Natural killer cell (primary cell): Measurements from ENCODE around the gene DISC1. TPM values are rescaled to one million over a fixed set of nuclear protein-coding genes. Genes with fewer than 3 reads are reported as not detected.

Experiments used
- ATAC-seq, 3 donors: fragments of 150-1000 bp in 2 of 3; fragments of 200-7000 bp in 1 of 3; cut with Tn5 transposase; 1 replicate in 1 of 3; 2 replicates in 2 of 3; pipeline ENCODE4 v1.10.0; 2021; ENCODE audit warnings: mild to moderate bottlenecking in 2 of 3, moderate library complexity in 2 of 3
- DNase-seq, 2 donors: peaks; one replicate each; pipeline versions ENCODE4 v3.0.0 to v3.0.0-alpha.2; 2013 to 2021; ENCODE audit warnings: mixed read lengths in 1 of 2
- H3K27ac ChIP-seq: one replicate; pipeline ENCODE4 v1.5.1; 2013; ENCODE audit warnings: mild to moderate bottlenecking, low read length
- H3K27me3 ChIP-seq: one replicate; pipeline ENCODE4 v1.6.1; 2013; ENCODE audit warnings: low read length; ENCODE audit not compliant: control insufficient read depth, insufficient read depth
- H3K36me3 ChIP-seq: one replicate; pipeline ENCODE4 v1.6.1; 2013; ENCODE audit warnings: low read length; ENCODE audit not compliant: control insufficient read depth, insufficient read depth
- H3K4me1 ChIP-seq: one replicate; pipeline ENCODE4 v1.6.1; 2013; ENCODE audit warnings: low read length; ENCODE audit not compliant: control insufficient read depth, insufficient read depth
- H3K4me3 ChIP-seq: one replicate; pipeline ENCODE4 v1.5.1; 2013; ENCODE audit warnings: low read length
- H3K9me3 ChIP-seq: one replicate; pipeline ENCODE4 v1.6.1; 2013; ENCODE audit warnings: low read length; ENCODE audit not compliant: control insufficient read depth, insufficient read depth
- H3K27ac Mint-ChIP-seq, 2 donors: one replicate each; pipeline ENCODE4 v1.8.0; 2022; ENCODE audit warnings: mild to moderate bottlenecking in 2 of 2, mixed read lengths in 2 of 2, moderate library complexity in 1 of 2
- H3K27me3 Mint-ChIP-seq, 2 donors: one replicate each; pipeline ENCODE4 v1.8.0; 2022; ENCODE audit warnings: low read depth in 2 of 2, mixed read lengths in 2 of 2
- H3K36me3 Mint-ChIP-seq: one replicate; pipeline ENCODE4 v1.8.0; 2022; ENCODE audit warnings: mixed read lengths
- H3K4me1 Mint-ChIP-seq, 2 donors: one replicate each; pipeline ENCODE4 v1.8.0; 2022; ENCODE audit warnings: mixed read lengths in 2 of 2
- H3K4me3 Mint-ChIP-seq: one replicate; pipeline ENCODE4 v1.8.0; 2022; ENCODE audit warnings: mild to moderate bottlenecking, moderate library complexity, mixed read lengths
- H3K9me3 Mint-ChIP-seq, 2 donors: one replicate each; pipeline ENCODE4 v1.8.0; 2022; ENCODE audit warnings: mixed read lengths in 2 of 2
- CTCF ChIP-seq: fragments of 200-600 bp; IDR thresholded peaks from one replicate; pipeline ENCODE4 v1.8.0; 2022; ENCODE audit warnings: antibody characterized with exemption
- WGBS: methylation state at CpG from one replicate; pipeline ENCODE4 v1.1.7; 2013; ENCODE audit warnings: missing lambda C conversion rate; ENCODE audit not compliant: insufficient coverage; 5-methylcytosine and 5-hydroxymethylcytosine counted together
- intact Hi-C: fragments of 100-400 bp; cut with micrococcal nuclease; formaldehyde crosslinking; loops from one replicate; pipeline ENCODE4 v1.14.2; 2022
- total RNA-seq, 4 donors: library from RNA; stranded (reverse); fragments of 120-200 nt in 1 of 4; gene quantifications; one replicate each; pipeline versions ENCODE4 v1.2.3 to v1.2.4, GENCODE V29; 2013 to 2022

Gene DISC1
- total RNA-seq, 3 donors from 2014 or later (not counting 1 experiment from before 2014, with no cell fraction given): 5.9 to 10.7 (median 9.7) TPM

DNA sequence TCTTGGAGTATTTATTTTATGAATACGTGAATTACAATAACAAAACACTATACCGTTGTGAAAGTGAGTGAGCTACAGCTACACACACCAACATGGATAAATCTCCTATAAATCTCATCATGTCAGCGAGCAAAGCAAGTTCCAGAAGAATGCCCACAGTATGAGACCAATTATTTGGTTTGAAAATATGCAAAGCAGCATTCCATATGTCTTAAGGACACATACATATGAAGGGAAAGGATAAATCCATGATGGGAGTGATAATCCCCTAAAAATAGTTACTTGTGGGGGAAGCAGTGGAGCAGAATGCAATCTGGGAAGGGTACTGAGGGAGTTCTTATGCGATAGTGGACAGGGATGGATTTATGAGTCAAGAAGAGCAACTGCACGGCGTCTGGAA is 261.3 kb downstream of the DISC1 start:
- no peak overlapping the region for H3K27ac ChIP-seq
- Mint-ChIP-seq H3K9me3 (no peaks in the 10 kb centered on the region), H3K27me3 (peaks cover 0 to 3% of the 10 kb centered on the region in 2 donors), H3K4me3 (no peak overlapping the region), H3K4me1 (peaks cover 0 to 4% of the 10 kb centered on the region in 2 donors), H3K36me3 (no peaks in the 10 kb centered on the region), H3K27ac (no peak overlapping the region)
- intact Hi-C loops: no loop called here
- H3K4me1 ChIP-seq: no peaks in the 10 kb centered on the region
- 94% methylated on average over 3 of the region's 6 CpGs for WGBS
- ATAC-seq (no peak), DNase-seq (no peak)
- TF ChIP-seq CTCF: no peak
- no peak overlapping the region for H3K4me3 ChIP-seq
- no peaks in the 10 kb centered on the region for H3K9me3 ChIP-seq
- H3K27me3 ChIP-seq: no peaks in the 10 kb centered on the region
- H3K36me3 ChIP-seq: no peaks in the 10 kb centered on the region

- 92% methylated on average over 4 of the region's 4 CpGs for WGBS
- no peaks in the 10 kb centered on the region for H3K36me3 ChIP-seq
Observed at GRCh38 chr1:231890791-231891190, 264.2 kb downstream of the DISC1 start.

DNA sequence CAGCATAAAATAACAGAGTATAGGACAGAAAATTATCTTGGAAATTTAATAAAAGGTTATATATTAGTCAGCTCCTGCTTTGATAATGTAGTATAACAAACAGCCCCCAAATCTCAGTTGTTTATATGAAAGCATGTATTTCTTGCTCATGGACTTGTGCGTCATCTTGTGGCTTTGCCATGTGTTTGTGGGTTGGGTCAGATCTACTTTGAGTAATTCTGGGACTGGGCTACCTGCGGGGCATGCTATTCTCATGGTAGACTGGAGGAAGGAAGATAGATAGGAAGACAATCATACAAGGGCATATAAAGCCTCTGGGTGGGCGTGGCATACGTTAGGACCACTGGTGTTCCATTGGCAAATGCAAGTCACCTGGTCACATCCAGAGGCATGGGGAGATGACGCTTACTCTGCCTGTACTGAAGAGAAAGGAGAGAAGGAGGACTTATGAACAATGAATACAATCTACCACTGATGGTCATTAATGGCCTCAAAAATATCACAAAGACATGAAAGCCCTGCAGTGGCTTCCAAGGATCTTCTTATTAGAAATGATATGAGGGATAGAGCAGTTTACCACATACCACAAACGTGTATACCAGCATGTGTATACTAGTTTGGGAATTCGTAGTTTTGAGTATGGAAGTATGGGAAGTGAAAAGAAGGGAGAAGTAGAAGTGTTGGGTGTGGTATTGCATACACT is 267.0 kb downstream of the DISC1 start:
- WGBS: 81% methylated on average over 6 of the region's 7 CpGs
- Mint-ChIP-seq H3K4me3 (no peak overlapping the region), H3K36me3 (no peaks in the 10 kb centered on the region), H3K9me3 (peaks cover 0 to 2% of the 10 kb centered on the region in 2 donors), H3K27ac (no peak overlapping the region), H3K27me3 (no peaks in the 10 kb centered on the region), H3K4me1 (no peaks in the 10 kb centered on the region)
- no peak overlapping the region for H3K27ac ChIP-seq
- H3K27me3 ChIP-seq: no peaks in the 10 kb centered on the region
- no peak overlapping the region for H3K4me3 ChIP-seq
- intact Hi-C loops: no loop called here
- ATAC-seq (no peak), DNase-seq (no peak)
- TF ChIP-seq CTCF: no peak
- H3K9me3 ChIP-seq: no peaks in the 10 kb centered on the region
- no peaks in the 10 kb centered on the region for H3K4me1 ChIP-seq
- H3K36me3 ChIP-seq: no peaks in the 10 kb centered on the region

More at GRCh38 chr1:231890791-231891190, 264.2 kb downstream of the DISC1 start:
- Histone ChIP-seq H3K4me1 (no peaks in the 10 kb centered on the region), H3K4me3 (no peak overlapping the region), H3K27me3 (no peaks in the 10 kb centered on the region), H3K9me3 (no peaks in the 10 kb centered on the region), H3K27ac (no peak overlapping the region)
- Mint-ChIP-seq H3K4me3 (no peak overlapping the region), H3K36me3 (no peaks in the 10 kb centered on the region), H3K4me1 (no peaks in the 10 kb centered on the region), H3K27ac (no peak overlapping the region), H3K27me3 (peaks cover 0 to 3% of the 10 kb centered on the region in 2 donors), H3K9me3 (peaks cover 0 to 2% of the 10 kb centered on the region in 2 donors)
- intact Hi-C loops: no loop called here
- ATAC-seq (no peak), DNase-seq (no peak)
- TF ChIP-seq CTCF: no peak

DNA sequence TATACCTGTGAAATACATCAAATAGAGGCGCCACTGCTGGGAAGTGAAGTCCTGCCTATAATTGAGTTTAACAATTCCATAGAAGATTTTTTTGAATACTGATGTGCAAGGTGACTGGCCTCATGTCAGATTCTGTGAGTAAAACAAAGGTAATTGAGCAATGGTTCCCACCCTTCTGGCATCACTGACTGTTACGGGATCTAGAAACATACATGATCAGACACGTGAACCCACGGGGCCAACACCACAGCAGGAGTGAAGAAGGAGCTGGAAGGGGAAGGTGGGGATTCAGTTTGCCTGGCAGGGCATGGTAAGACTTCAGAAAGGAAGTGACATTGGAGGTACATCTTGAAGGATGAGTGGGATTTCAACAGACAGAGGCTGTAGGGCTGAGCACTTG is 270.2 kb downstream of the DISC1 start:
- Mint-ChIP-seq H3K9me3 (peaks cover 0 to 2% of the 10 kb centered on the region in 2 donors), H3K36me3 (no peaks in the 10 kb centered on the region), H3K27me3 (no peaks in the 10 kb centered on the region), H3K4me3 (no peak overlapping the region), H3K4me1 (no peaks in the 10 kb centered on the region), H3K27ac (no peak overlapping the region)
- no peak overlapping the region for H3K27ac ChIP-seq
- no peak for DNase-seq
- no peaks in the 10 kb centered on the region for H3K36me3 ChIP-seq
- H3K4me3 ChIP-seq: no peak overlapping the region
- no peaks in the 10 kb centered on the region for H3K4me1 ChIP-seq
- intact Hi-C loops: no loop called here
- no peak for TF ChIP-seq CTCF
- no peaks in the 10 kb centered on the region for H3K27me3 ChIP-seq
- H3K9me3 ChIP-seq: no peaks in the 10 kb centered on the region
- WGBS: 92% methylated on average over 4 of the region's 4 CpGs
- no peak for ATAC-seq
